Fibroblast of pulmonary artery (primary cell): ENCODE data around the gene GPR37L1.
"Not testable (repeated sequence)": the region's sequence is repeated elsewhere in the genome, so short reads cannot be mapped to it uniquely, and the experiment has no call there.

Experiments
- DNase-seq: peaks from one replicate; pipeline ENCODE4 v3.0.0-alpha.2; 2010; ENCODE audit warnings: low read depth
- H3K4me3 ChIP-seq: replicated peaks from 2 replicates; pipeline ENCODE4 v1.5.1; 2011; ENCODE audit warnings: low read depth, mild to moderate bottlenecking, control low read depth, low read length, moderate library complexity
- TF ChIP-seq, protein P1 (sequence below): IDR thresholded peaks from 2 replicates; pipeline ENCODE4 v1.5.1; 2011; ENCODE audit warnings: mild to moderate bottlenecking, control low read depth, low read length, inconsistent platforms; ENCODE audit errors: missing control alignments

The GPR37L1 gene

DNA sequence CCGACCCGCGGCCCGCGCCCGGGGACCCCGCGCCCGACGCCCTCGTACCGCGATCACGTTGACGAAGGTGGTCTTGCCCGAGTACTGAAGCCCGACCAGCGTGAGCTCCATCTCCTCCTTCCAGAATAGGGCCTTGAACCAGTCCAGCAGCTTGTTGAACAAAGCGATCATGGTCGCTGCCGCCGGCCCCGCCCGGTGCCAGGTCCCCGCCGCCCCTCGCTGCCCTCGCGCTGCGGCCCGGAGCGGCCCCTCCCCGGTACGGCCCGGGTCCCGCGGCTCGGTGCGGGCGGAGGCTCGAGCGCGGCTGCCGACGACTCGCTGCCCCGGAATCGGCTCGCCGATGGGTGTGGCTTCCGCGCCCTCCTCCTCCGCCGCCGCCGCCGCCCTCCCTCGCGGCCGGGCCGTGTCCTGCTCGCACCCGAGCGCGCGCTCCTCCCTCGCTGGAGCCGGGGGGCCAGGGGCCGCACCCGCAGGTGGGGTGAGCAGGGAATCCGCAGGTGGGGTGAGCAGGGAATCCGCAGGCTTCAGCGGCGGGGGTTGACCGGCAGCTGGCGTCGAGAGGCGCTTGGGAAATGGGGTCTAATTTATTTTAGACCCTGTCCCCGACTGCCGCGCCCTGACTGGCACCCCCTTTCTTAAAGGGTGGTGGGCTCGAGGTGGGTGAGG lies 21.8 kb downstream of the GPR37L1 start, which contains the start of gene ARL8A:
TSS of gene ARL8A (minus strand) at position 336 of the 666 bp plus-strand sequence. CDS start at position 171, 165 bp downstream.
- peak within 1 kb of the TSS; percentile 80 for H3K4me3 ChIP-seq
- TF ChIP-seq, protein P1, sequence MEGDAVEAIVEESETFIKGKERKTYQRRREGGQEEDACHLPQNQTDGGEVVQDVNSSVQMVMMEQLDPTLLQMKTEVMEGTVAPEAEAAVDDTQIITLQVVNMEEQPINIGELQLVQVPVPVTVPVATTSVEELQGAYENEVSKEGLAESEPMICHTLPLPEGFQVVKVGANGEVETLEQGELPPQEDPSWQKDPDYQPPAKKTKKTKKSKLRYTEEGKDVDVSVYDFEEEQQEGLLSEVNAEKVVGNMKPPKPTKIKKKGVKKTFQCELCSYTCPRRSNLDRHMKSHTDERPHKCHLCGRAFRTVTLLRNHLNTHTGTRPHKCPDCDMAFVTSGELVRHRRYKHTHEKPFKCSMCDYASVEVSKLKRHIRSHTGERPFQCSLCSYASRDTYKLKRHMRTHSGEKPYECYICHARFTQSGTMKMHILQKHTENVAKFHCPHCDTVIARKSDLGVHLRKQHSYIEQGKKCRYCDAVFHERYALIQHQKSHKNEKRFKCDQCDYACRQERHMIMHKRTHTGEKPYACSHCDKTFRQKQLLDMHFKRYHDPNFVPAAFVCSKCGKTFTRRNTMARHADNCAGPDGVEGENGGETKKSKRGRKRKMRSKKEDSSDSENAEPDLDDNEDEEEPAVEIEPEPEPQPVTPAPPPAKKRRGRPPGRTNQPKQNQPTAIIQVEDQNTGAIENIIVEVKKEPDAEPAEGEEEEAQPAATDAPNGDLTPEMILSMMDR = no peak
- no peak for DNase-seq

DNA sequence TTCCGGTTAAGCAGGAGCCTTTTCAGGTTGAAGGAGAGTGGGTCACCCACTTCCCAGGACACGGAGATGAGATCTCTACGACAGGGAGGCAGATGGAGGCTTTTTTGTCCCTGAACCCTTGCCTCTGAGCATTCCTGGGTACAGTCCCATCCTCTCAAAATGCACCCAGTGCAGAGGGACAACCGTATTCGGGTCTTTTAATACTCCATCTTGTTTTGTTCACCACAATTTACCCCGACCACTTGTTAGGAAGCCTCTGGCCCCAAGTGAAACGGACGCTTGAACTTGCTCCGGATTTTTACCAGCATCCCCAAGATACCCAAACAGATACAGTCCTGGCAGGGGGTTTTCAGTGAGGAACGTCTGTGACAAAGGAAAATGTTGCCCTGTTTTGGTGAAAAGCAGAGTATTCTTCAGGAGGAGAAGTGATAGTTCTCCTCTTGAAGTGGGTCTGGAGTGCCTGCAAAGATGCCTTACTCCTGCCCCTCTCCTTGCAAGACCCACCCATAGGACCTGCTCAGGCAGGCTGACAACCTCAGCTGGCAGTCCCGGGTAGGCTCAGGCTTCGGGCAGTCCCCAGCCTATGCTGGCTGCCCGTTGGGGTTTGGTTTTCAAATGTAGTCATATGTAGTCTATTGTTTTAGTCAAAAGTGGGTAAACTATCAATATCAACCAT lies 22.5 kb downstream of the GPR37L1 start:
- DNase-seq = no peak
- H3K4me3 ChIP-seq = peak overlapping the region; percentile 80
- TF ChIP-seq, protein P1 = no peak

DNA sequence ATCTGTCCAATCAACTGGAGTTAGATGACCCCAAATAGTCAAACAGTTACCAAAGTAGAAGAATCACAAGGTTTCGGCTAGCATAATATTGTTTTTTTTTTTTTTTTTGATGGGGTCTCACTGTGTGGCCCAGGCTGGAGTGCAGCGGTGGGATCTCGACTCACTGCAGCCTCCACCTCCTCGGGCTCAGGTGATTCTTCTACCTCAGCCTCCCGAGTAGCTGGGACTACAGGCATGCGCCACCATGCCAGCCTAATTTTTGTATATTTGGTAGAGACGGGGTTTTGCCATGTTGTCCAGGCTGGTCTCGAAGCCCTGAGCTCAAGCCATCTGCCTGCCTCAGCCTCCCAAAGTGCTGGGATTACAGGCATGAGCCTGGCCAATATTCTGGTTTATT lies 23.0 kb downstream of the GPR37L1 start:
- DNase-seq, H3K4me3 ChIP-seq: not testable (repeated sequence)

DNA sequence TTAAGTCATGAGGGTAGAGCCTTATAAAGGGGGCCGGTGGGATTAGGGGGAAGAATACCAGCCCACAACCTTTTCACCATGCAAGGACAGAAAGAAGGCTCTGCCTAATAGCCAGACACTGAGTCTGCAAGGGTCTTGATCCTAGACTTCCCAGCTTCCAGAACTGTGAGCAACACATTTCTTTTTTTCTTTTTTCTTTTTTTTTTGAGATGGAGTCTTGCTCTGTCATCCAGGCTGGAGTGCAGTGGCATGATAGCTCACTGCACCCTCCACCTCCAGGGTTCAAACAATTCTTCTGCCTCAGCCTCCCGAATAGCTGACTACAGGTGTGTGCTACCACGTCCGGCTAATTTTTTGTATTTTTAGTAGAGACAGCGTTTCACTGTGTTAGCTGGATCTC lies 23.6 kb downstream of the GPR37L1 start:
- TF ChIP-seq, protein P1 = no peak
- no peak for DNase-seq
- H3K4me3 ChIP-seq = no peak overlapping the region

DNA sequence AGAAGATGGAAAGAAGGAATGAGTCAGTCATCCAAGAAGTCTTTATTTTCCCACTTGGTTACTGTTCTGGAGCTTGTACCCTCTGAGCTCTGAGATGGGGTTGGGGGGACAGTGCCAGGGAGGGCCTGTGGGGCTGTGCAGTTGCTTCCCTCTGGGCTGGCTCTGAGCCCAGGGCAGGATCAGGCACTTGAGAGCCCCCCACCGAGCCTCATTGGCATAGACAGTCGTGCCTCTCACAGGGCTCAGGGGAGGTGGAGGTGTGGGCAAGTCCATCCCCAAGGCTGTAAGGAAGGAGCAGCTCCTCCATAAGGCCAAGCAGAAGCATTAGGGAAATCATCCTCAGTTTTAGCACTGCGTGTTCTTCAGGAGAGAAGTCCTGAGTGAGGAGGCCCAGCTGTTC lies 24.3 kb downstream of the GPR37L1 start:
- no peak for DNase-seq
- no peak overlapping the region for H3K4me3 ChIP-seq
- TF ChIP-seq, protein P1 = no peak

DNA sequence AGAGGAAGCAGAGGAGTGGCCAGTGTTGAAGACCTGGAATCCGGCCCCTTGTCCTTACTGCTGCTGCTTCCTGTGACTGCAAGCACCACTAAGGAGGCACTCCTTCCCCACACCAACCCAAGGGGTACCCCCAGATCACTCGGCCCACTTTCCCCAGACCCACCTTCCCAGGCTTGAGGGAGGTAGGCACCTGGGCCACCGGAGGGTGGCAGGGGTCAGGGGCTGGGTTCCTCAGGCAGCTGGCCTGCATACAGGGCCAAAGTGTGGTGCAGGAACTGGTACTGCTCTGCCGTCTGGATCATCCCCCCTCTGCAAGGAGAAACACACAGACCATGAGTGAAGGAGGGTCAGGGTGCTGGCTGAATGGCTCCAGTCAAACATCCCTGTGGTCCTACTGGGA lies 25.7 kb downstream of the GPR37L1 start:
- no peak for DNase-seq
- no peak overlapping the region for H3K4me3 ChIP-seq
- TF ChIP-seq, protein P1 = no peak

GRCh38 chr1:202149566-202149965 lies 26.8 kb downstream of the GPR37L1 start:
- TF ChIP-seq, protein P1 = no peak

More at GRCh38 chr1:202149566-202149965, 26.8 kb downstream of the GPR37L1 start:
- H3K4me3 ChIP-seq = no peak overlapping the region
- DNase-seq = no peak
